ENCODE measurements around the gene CAMK4. TPM values are rescaled to one million over a fixed set of nuclear protein-coding genes. Genes with fewer than 3 reads are reported as not detected.

The CAMK4 gene
- polyA plus RNA-seq, 2 donors, result 0.39 to 0.53 TPM

- Histone ChIP-seq H3K4me1 (ENCODE audit: control insufficient read depth in 2 of 2, insufficient read depth in 2 of 2, low read length in 1 of 2) (peaks cover 0 to 8% of the 10 kb centered on the region in 2 donors), H3K27ac (ENCODE audit: low read depth in 2 of 2, low read length in 1 of 2) (no peak overlapping the region), H3K4me3 (ENCODE audit: low read depth in 1 of 2, low read length in 2 of 2) (no peak overlapping the region), H3K27me3 (ENCODE audit: control insufficient read depth in 1 of 2, insufficient read depth in 2 of 2, low read length in 2 of 2) (no peaks in the 10 kb centered on the region), H3K36me3 (ENCODE audit: control insufficient read depth in 2 of 2, insufficient read depth in 2 of 2, low read length in 1 of 2) (no peaks in the 10 kb centered on the region), H3K9me3 (ENCODE audit: control insufficient read depth in 2 of 2, insufficient read depth in 1 of 2, low read depth in 1 of 2, low read length in 1 of 2) (no peaks in the 10 kb centered on the region)
- WGBS, 2 donors, result 75 to 83% methylated on average over 2 of the region's 2 CpGs
Observed at GRCh38 chr5:111228520-111229220, 4.5 kb downstream of the CAMK4 start.

DNA sequence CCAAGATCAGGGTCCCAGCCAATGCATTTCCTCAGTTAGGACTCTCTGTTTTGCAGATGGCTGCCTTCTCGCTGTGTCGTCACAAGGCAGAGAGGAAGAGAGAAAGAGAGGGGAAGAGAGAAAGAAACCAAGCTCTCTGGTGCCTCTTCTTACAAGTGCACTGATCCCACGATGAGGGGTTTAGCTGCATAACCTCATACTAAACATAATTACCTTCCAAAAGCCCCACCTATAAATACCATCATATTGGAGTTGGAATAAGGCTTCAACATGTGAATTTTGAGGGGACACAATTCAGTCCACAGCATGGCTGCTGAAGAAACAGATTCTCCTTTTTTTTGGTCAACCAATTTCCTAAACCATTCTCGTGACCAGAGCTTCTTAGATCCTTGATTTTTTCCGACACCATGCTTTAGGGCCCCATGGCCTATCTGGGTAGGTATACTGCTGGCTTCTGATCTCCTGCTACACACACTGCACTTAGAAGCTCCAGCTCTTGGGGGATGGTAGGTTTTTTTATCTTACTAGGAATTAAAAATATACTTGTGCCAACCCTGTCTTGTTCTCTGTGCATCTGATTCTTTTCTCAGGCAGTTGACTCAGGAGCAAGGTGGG lies 5.1 kb downstream of the CAMK4 start:
- Histone ChIP-seq H3K9me3 (ENCODE audit: control insufficient read depth in 2 of 2, insufficient read depth in 1 of 2, low read depth in 1 of 2, low read length in 1 of 2) (no peaks in the 10 kb centered on the region), H3K27me3 (ENCODE audit: control insufficient read depth in 1 of 2, insufficient read depth in 2 of 2, low read length in 2 of 2) (no peaks in the 10 kb centered on the region), H3K36me3 (ENCODE audit: control insufficient read depth in 2 of 2, insufficient read depth in 2 of 2, low read length in 1 of 2) (no peaks in the 10 kb centered on the region), H3K4me3 (ENCODE audit: low read depth in 1 of 2, low read length in 2 of 2) (no peak overlapping the region), H3K27ac (ENCODE audit: low read depth in 2 of 2, low read length in 1 of 2) (no peak overlapping the region), H3K4me1 (ENCODE audit: control insufficient read depth in 2 of 2, insufficient read depth in 2 of 2, low read length in 1 of 2) (peaks cover 0 to 6% of the 10 kb centered on the region in 2 donors)
- 75 to 81% methylated on average over 5 of the region's 5 CpGs for WGBS, 2 donors

GRCh38 chr5:111229871-111230810 lies 6.0 kb downstream of the CAMK4 start:
- Histone ChIP-seq H3K4me3 (ENCODE audit: low read depth in 1 of 2, low read length in 2 of 2) (no peak overlapping the region), H3K27me3 (ENCODE audit: control insufficient read depth in 1 of 2, insufficient read depth in 2 of 2, low read length in 2 of 2) (no peaks in the 10 kb centered on the region), H3K4me1 (ENCODE audit: control insufficient read depth in 2 of 2, insufficient read depth in 2 of 2, low read length in 1 of 2) (peaks cover 0 to 3% of the 10 kb centered on the region in 2 donors), H3K27ac (ENCODE audit: low read depth in 2 of 2, low read length in 1 of 2) (no peak overlapping the region), H3K36me3 (ENCODE audit: control insufficient read depth in 2 of 2, insufficient read depth in 2 of 2, low read length in 1 of 2) (no peaks in the 10 kb centered on the region), H3K9me3 (ENCODE audit: control insufficient read depth in 2 of 2, insufficient read depth in 1 of 2, low read depth in 1 of 2, low read length in 1 of 2) (no peaks in the 10 kb centered on the region)
- whole genome bisulfite sequencing, 2 donors, result 78 to 79% methylated on average over 4 of the region's 4 CpGs

- WGBS, 2 donors, result 85% methylated on average over 1 of the region's 1 CpG
- Histone ChIP-seq H3K36me3 (ENCODE audit: control insufficient read depth in 2 of 2, insufficient read depth in 2 of 2, low read length in 1 of 2) (no peaks in the 10 kb centered on the region), H3K4me1 (ENCODE audit: control insufficient read depth in 2 of 2, insufficient read depth in 2 of 2, low read length in 1 of 2) (peaks cover 0 to 4% of the 10 kb centered on the region in 2 donors), H3K4me3 (ENCODE audit: low read depth in 1 of 2, low read length in 2 of 2) (no peak overlapping the region), H3K27me3 (ENCODE audit: control insufficient read depth in 1 of 2, insufficient read depth in 2 of 2, low read length in 2 of 2) (no peaks in the 10 kb centered on the region), H3K27ac (ENCODE audit: low read depth in 2 of 2, low read length in 1 of 2) (no peak overlapping the region), H3K9me3 (ENCODE audit: control insufficient read depth in 2 of 2, insufficient read depth in 1 of 2, low read depth in 1 of 2, low read length in 1 of 2) (no peaks in the 10 kb centered on the region)
Observed at GRCh38 chr5:111231119-111231518, 6.9 kb downstream of the CAMK4 start.

DNA sequence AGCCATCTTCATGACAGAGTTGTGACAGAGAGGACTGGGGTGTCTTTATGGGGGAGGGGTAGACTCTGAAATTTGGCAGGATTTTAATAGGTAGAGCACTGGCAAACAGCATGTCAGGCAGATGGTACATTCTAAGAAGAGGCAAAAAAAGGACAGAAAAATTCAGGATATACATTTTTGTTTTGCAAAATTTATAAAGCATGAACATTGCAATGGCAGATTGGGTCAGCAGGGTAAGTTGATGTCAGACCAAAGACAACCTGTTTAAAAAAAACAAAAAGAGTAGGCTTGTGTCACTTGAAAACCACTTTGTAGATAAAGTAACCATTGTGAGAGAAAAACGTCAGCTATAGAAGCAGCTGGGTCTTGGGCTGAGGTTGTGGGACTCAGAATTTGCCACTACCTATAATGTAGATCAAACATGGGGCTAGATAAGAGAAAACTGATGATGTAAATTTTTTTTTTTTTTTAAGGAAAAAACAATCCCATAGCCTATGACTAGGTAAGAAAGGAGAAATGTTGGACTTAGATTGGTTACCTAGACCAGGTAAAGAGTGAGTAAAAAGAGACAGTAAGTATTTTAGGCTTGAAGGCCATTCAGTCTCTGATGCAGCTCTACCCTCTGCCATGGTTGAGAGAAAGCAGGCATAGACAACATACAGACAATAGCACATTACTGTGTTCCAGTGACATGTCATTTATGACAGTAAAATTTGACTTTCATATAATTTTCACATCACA lies 8.3 kb downstream of the CAMK4 start:
- Histone ChIP-seq H3K4me3 (ENCODE audit: low read depth in 1 of 2, low read length in 2 of 2) (no peak overlapping the region), H3K27me3 (ENCODE audit: control insufficient read depth in 1 of 2, insufficient read depth in 2 of 2, low read length in 2 of 2) (no peaks in the 10 kb centered on the region), H3K4me1 (ENCODE audit: control insufficient read depth in 2 of 2, insufficient read depth in 2 of 2, low read length in 1 of 2) (peaks cover 0 to 3% of the 10 kb centered on the region in 2 donors), H3K36me3 (ENCODE audit: control insufficient read depth in 2 of 2, insufficient read depth in 2 of 2, low read length in 1 of 2) (no peaks in the 10 kb centered on the region), H3K9me3 (ENCODE audit: control insufficient read depth in 2 of 2, insufficient read depth in 1 of 2, low read depth in 1 of 2, low read length in 1 of 2) (no peaks in the 10 kb centered on the region), H3K27ac (ENCODE audit: low read depth in 2 of 2, low read length in 1 of 2) (no peak overlapping the region)
- 54 to 60% methylated on average over 1 of the region's 1 CpG for WGBS, 2 donors

GRCh38 chr5:111233052-111233374 lies 8.8 kb downstream of the CAMK4 start:
- no peak overlapping the region for H3K27ac ChIP-seq (ENCODE audit: low read depth in 2 of 2, low read length in 1 of 2)
- no peaks in the 10 kb centered on the region for H3K9me3 ChIP-seq (ENCODE audit: control insufficient read depth in 2 of 2, insufficient read depth in 1 of 2, low read depth in 1 of 2, low read length in 1 of 2)
- no peaks in the 10 kb centered on the region for H3K27me3 ChIP-seq (ENCODE audit: control insufficient read depth in 1 of 2, insufficient read depth in 2 of 2, low read length in 2 of 2)
- no peaks in the 10 kb centered on the region for H3K36me3 ChIP-seq (ENCODE audit: control insufficient read depth in 2 of 2, insufficient read depth in 2 of 2, low read length in 1 of 2)
- peaks cover 0 to 2% of the 10 kb centered on the region in 2 donors for H3K4me1 ChIP-seq (ENCODE audit: control insufficient read depth in 2 of 2, insufficient read depth in 2 of 2, low read length in 1 of 2)
- no peak overlapping the region for H3K4me3 ChIP-seq (ENCODE audit: low read depth in 1 of 2, low read length in 2 of 2)
- WGBS, 2 donors, result 57 to 70% methylated on average over 2 of the region's 2 CpGs

- H3K27me3 ChIP-seq (ENCODE audit: control insufficient read depth in 1 of 2, insufficient read depth in 2 of 2, low read length in 2 of 2), result no peaks in the 10 kb centered on the region
- H3K9me3 ChIP-seq (ENCODE audit: control insufficient read depth in 2 of 2, insufficient read depth in 1 of 2, low read depth in 1 of 2, low read length in 1 of 2), result no peaks in the 10 kb centered on the region
- H3K4me3 ChIP-seq (ENCODE audit: low read depth in 1 of 2, low read length in 2 of 2), result no peak overlapping the region
- no peak overlapping the region for H3K27ac ChIP-seq (ENCODE audit: low read depth in 2 of 2, low read length in 1 of 2)
- 78 to 79% methylated on average over 2 of the region's 2 CpGs for WGBS, 2 donors
- H3K4me1 ChIP-seq (ENCODE audit: control insufficient read depth in 2 of 2, insufficient read depth in 2 of 2, low read length in 1 of 2), result peaks cover 0 to 2% of the 10 kb centered on the region in 2 donors
- H3K36me3 ChIP-seq (ENCODE audit: control insufficient read depth in 2 of 2, insufficient read depth in 2 of 2, low read length in 1 of 2), result no peaks in the 10 kb centered on the region
Observed at GRCh38 chr5:111234125-111234524, 9.9 kb downstream of the CAMK4 start.

DNA sequence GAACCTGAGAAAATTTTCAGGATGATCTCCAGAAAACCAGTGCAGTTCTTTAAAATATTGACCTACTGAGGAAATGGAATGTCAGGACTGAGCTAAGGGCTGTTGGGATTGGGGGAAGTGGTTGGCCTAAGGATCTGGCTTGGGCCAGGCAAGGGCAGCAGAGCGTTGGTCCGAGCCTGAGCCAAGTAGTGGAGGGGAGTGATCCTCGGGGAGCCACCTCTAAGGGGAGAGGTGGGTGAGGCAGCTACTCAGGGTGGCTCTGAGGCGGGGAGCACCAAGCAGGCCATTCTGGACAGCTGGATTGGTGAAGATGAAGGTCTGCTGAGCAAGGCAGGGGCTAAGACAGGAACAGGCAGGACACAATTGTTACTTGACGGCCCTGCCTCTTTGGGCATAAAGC lies 11.5 kb downstream of the CAMK4 start:
- Histone ChIP-seq H3K9me3 (ENCODE audit: control insufficient read depth in 2 of 2, insufficient read depth in 1 of 2, low read depth in 1 of 2, low read length in 1 of 2) (no peaks in the 10 kb centered on the region), H3K4me3 (ENCODE audit: low read depth in 1 of 2, low read length in 2 of 2) (no peak overlapping the region), H3K27ac (ENCODE audit: low read depth in 2 of 2, low read length in 1 of 2) (no peak overlapping the region), H3K4me1 (ENCODE audit: control insufficient read depth in 2 of 2, insufficient read depth in 2 of 2, low read length in 1 of 2) (peaks cover 0 to 2% of the 10 kb centered on the region in 2 donors), H3K27me3 (ENCODE audit: control insufficient read depth in 1 of 2, insufficient read depth in 2 of 2, low read length in 2 of 2) (no peaks in the 10 kb centered on the region), H3K36me3 (ENCODE audit: control insufficient read depth in 2 of 2, insufficient read depth in 2 of 2, low read length in 1 of 2) (no peaks in the 10 kb centered on the region)
- WGBS, 2 donors, result 94 to 96% methylated on average over 5 of the region's 5 CpGs

GRCh38 chr5:111236348-111236747 lies 12.2 kb downstream of the CAMK4 start:
- Histone ChIP-seq H3K4me1 (ENCODE audit: control insufficient read depth in 2 of 2, insufficient read depth in 2 of 2, low read length in 1 of 2) (peaks cover 0 to 2% of the 10 kb centered on the region in 2 donors), H3K27me3 (ENCODE audit: control insufficient read depth in 1 of 2, insufficient read depth in 2 of 2, low read length in 2 of 2) (no peaks in the 10 kb centered on the region), H3K4me3 (ENCODE audit: low read depth in 1 of 2, low read length in 2 of 2) (no peak overlapping the region), H3K36me3 (ENCODE audit: control insufficient read depth in 2 of 2, insufficient read depth in 2 of 2, low read length in 1 of 2) (no peaks in the 10 kb centered on the region), H3K9me3 (ENCODE audit: control insufficient read depth in 2 of 2, insufficient read depth in 1 of 2, low read depth in 1 of 2, low read length in 1 of 2) (no peaks in the 10 kb centered on the region), H3K27ac (ENCODE audit: low read depth in 2 of 2, low read length in 1 of 2) (no peak overlapping the region)
- 76 to 93% methylated on average over 2 of the region's 2 CpGs for whole genome bisulfite sequencing, 2 donors
